Epithelial cell of esophagus (primary cell): Measurements from ENCODE around the gene NEMP1.

Source experiments
- DNase-seq: peaks from one replicate; pipeline ENCODE4 v3.0.0; 2010; ENCODE audit warnings: low read depth
- H3K4me3 ChIP-seq: 2 replicates; pipeline ENCODE4 v1.5.1; 2011; ENCODE audit warnings: mild to moderate bottlenecking, low read length, control low read depth
- TF ChIP-seq, protein P1 (sequence below): IDR thresholded peaks from 2 replicates; pipeline ENCODE4 v1.5.1; 2011; ENCODE audit warnings: low read depth, mild to moderate bottlenecking, low read length, control low read depth, inconsistent platforms; ENCODE audit not compliant: insufficient read depth; ENCODE audit errors: missing control alignments

NEMP1 gene

DNA sequence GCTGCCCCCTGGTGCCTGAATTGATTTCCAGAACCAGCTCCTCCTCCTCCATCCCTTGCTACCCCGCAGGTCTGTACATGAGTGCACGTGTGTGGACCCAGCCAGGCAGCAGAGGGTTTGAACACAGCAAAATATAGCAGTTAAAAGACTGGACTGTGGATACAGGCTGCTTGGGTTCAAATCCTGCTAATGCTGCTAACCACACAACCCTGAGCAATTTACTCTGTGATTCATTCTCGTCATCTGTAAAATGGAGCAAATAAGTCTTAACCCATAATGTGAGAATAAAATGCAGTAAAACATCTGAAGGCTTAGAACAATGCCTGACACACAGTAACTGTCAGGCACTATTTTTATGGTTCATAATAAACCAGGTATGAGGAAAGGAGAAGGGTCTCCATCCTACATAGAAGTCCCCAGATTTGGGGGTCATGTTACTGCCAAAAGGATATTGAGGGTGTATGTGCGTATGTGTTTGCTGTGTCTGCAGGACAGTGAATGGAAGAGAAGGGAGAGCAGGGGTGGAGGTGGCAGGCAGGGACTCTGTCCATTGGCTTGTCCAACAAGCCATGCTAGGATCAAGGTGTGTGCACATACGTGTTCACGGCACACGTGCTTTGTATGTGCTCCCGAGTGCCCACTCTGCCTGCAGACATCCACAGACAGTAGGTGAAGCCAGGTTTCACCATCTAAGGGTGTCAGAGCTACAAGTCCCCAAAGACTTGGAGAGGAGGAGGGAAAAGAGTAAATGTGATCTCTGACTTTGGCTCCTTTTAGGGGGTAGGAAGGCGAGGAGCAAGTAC lies 34.1 kb upstream of the NEMP1 start:
- no peak for DNase-seq

DNA sequence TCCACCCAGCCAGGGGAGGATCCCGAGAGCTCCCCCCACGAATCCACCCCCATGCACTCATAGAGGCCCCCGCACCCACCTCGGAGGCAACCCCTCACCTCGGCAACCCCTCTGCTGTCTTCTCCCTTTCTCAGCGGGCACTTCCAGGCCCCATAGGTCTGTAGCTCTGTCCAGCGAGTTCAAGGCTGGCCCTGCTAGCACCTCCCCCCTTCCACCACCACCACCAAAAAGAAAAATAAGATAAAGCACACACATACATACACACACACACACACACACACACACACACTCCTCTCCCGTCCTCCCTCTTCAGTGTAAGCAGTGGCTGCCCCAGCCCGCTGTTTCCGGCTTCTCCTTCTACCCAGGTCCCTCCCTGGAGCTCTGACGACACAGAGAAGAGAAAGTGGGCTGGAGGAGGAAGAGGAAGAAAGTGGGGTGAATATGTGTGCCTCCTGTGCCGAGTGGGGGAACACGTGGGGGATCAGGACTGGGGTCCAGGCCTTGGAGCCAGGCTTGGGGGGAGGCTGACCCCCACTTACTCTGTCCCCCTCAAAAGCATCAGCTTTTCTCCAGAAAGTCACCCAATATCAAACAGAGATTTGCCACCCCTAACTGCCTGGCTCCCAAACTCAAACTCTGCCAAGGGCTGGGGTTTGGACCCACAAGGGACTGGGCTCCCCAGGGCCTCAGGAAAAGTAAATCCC lies 32.6 kb upstream of the NEMP1 start, which contains the start of gene STAT6:
TSS of gene STAT6 (minus strand) at position 332 of the 704 bp plus-strand sequence. CDS start 3,084 bp downstream, outside the sequence.
- DNase-seq, result peak; percentile 86
- TF ChIP-seq, protein P1, sequence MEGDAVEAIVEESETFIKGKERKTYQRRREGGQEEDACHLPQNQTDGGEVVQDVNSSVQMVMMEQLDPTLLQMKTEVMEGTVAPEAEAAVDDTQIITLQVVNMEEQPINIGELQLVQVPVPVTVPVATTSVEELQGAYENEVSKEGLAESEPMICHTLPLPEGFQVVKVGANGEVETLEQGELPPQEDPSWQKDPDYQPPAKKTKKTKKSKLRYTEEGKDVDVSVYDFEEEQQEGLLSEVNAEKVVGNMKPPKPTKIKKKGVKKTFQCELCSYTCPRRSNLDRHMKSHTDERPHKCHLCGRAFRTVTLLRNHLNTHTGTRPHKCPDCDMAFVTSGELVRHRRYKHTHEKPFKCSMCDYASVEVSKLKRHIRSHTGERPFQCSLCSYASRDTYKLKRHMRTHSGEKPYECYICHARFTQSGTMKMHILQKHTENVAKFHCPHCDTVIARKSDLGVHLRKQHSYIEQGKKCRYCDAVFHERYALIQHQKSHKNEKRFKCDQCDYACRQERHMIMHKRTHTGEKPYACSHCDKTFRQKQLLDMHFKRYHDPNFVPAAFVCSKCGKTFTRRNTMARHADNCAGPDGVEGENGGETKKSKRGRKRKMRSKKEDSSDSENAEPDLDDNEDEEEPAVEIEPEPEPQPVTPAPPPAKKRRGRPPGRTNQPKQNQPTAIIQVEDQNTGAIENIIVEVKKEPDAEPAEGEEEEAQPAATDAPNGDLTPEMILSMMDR, result no peak
- peak within 1 kb of the TSS; percentile 97 for H3K4me3 ChIP-seq

More for the DNA sequence above, 34.1 kb upstream of the NEMP1 start:
- H3K4me3 ChIP-seq, result no peak overlapping the region
- TF ChIP-seq, protein P1, result peak; percentile 77

DNA sequence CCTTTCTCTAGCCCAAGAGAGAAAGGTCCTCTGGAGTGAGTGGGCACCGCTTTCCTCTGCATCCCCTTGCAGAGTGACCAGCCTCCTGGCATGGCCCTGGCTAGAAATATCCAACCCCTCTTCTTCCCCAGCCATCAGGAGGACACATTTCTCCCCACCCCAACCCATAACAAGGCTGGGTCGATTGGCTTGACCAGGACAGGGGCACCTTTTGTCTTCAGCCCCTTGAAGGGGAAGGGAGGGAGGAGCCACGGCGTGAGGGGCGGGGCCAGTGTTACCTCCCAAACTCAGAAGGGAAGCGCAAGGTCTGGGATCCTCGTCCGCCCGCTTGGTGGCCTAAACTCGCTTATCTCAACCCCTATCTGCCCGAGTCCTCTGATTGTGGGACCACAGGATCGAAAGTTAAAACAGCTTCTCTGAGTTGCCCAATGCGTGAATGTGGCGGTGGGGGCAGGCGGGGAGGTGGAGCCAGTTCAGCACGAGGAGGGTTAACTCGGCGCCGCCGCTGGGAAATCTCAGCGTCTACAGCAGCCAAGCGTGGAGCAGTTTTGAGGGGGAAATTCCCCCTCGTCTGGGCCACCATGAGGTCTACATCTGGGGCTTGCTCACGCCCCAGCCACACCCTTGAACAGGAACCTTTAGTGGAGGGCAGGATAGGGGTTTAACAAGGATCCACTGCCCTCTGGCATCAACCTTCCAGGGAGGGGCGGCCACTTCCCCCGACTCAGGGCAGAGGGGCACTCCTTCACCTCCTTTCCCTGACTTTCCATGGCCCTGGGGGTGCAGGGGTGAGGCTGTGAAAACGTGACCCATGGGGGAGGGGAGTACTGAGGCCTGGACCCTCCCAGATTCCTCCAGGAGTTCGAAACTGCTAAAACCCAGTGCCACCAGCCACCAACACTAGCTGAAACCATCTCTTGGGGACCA lies 31.8 kb upstream of the NEMP1 start:
- peak; percentile 44 for DNase-seq
- TF ChIP-seq, protein P1, result peak; percentile 11
- H3K4me3 ChIP-seq, result peak overlapping the region; percentile 97

DNA sequence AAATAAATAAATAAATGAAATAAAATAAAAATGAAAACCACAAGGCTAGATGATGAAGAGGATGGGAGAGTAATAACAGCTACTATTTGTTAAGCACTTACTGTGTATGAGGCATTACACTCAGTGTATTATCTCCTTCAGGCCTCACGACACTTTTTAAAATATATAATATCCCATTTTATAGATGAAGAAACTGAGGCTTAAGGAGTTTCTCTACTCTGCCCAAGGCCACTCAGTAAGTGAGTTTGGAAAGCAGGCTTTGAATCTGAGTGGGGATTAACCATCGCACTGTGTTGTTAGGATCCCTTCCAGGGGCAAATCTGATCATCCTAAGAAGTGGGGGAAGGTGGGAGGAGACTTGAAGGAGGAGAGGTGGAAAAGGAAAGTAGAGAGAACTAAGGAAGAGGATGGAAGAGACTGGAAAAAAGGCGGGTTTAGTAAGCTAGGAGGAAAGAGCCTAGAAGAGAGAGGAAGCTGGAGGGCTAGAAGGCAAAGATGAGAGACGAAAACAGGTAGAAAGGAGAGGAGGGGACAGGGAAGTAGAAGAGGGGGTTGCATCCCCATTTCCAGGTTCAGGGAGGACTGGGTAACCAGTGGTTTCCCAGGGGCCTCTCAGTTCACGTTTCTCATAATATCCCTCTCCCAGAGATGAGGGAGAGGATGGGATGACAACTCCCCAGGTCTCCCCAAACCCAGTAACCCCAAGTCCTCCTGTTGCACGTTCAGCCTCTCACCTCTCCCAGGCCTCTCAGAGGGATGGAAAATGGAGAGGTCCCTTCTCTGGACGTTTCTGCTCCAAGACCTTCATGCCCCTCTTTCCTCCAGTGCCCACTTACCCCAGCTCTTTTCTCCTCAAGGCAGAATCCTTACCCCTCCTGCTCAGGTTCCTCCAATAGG lies 30.9 kb upstream of the NEMP1 start:
- TF ChIP-seq, protein P1, result no peak
- DNase-seq, result no peak
- H3K4me3 ChIP-seq, result peak overlapping the region; percentile 97

DNA sequence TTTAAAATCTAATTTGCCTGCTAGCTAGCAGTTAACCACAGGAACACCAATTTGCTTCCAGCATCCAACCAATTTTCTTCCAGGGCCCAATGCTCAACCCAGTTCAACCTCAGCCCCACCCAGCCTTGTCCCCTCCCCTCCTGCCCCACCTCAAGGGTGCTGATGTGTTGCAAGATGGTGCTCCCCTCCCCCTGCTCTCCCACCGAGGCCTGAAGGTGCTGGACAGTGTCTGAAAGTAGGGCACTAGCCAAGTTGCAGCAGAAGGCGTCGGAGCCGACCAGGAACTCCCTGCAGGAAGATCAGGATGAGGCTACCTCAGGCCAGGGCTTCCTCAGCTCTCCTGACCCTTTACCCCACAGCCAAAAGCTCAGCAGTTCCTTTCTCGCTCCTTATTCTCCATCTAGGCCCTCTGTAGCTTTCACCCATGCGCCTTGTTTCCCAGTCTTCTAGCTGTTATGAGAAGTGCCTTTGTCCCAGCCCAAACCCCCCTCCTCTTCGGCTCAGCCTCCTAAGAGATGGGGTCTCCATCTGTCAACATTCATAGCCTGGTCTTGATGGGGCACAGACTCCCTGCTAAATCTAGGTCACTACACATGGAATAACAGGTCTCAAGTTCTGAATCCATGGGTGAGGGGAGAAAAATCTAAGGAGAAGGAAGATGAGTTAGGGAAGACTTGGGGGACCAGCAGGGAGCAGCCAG lies 29.0 kb upstream of the NEMP1 start:
- H3K4me3 ChIP-seq, result no peak overlapping the region
- TF ChIP-seq, protein P1, result no peak
- DNase-seq, result no peak
